ENCODE measurements around the gene ZNF431. TPM values are rescaled to one million over a fixed set of nuclear protein-coding genes. Genes with fewer than 3 reads are reported as not detected.

Gene ZNF431
- total RNA-seq, 4 donors from 2014 or later, result 6.5 to 12.5 (median 9.9) TPM

GRCh38 chr19:21117041-21117907 is 24.6 kb upstream of the ZNF431 start:
- Histone ChIP-seq H3K27me3 (no peaks in the 10 kb centered on the region), H3K4me1 (no peaks in the 10 kb centered on the region), H3K36me3 (peaks cover 3 to 48% of the 10 kb centered on the region in 2 donors), H3K4me3 (no peak overlapping the region), H3K27ac (no peak overlapping the region), H3K9me3 (peaks cover 0 to 13% (median 0%) of the 10 kb centered on the region in 3 donors)
- no peak for TF ChIP-seq EP300 (IDR thresholded peaks at IDR 0.05)
- no peak for TF ChIP-seq POLR2A (IDR thresholded peaks at IDR 0.05)
- no peak for TF ChIP-seq POLR2AphosphoS5 (IDR thresholded peaks at IDR 0.05)
- TF ChIP-seq CTCF (IDR thresholded peaks at IDR 0.05), result no peak
- WGBS, 2 donors (ENCODE audit: low coverage in 1 of 2), result 90 to 96% methylated on average over 2 of the region's 2 CpGs
- ATAC-seq, result no peak

- TF ChIP-seq EP300 (IDR thresholded peaks at IDR 0.05) (no peak), POLR2AphosphoS5 (IDR thresholded peaks at IDR 0.05) (no peak), POLR2A (IDR thresholded peaks at IDR 0.05) (no peak), CTCF (IDR thresholded peaks at IDR 0.05) (no peak)
- Histone ChIP-seq H3K36me3 (no peaks in the 10 kb centered on the region), H3K9me3 (no peaks in the 10 kb centered on the region), H3K4me3 (no peak overlapping the region), H3K27me3 (no peaks in the 10 kb centered on the region), H3K27ac (no peak overlapping the region), H3K4me1 (no peaks in the 10 kb centered on the region)
- ATAC-seq, result no peak
Measured at GRCh38 chr19:21126078-21126477, 15.8 kb upstream of the ZNF431 start.

GRCh38 chr19:21127001-21127400 is 14.8 kb upstream of the ZNF431 start:
- WGBS, 2 donors (ENCODE audit: low coverage in 1 of 2), result 40 to 50% methylated on average over 2 of the region's 2 CpGs
- TF ChIP-seq POLR2AphosphoS5 (IDR thresholded peaks at IDR 0.05), result no peak
- TF ChIP-seq POLR2A (IDR thresholded peaks at IDR 0.05), result no peak
- no peak for TF ChIP-seq CTCF (IDR thresholded peaks at IDR 0.05)
- TF ChIP-seq EP300 (IDR thresholded peaks at IDR 0.05), result no peak
- Histone ChIP-seq H3K4me1 (no peaks in the 10 kb centered on the region), H3K36me3 (no peaks in the 10 kb centered on the region), H3K4me3 (no peak overlapping the region), H3K27me3 (no peaks in the 10 kb centered on the region), H3K27ac (no peak overlapping the region), H3K9me3 (no peaks in the 10 kb centered on the region)
- no peak for ATAC-seq

GRCh38 chr19:21127898-21128297 is 13.9 kb upstream of the ZNF431 start:
- Histone ChIP-seq H3K27ac (no peak overlapping the region), H3K36me3 (no peaks in the 10 kb centered on the region), H3K27me3 (no peaks in the 10 kb centered on the region), H3K4me1 (no peaks in the 10 kb centered on the region), H3K4me3 (no peak overlapping the region), H3K9me3 (no peaks in the 10 kb centered on the region)
- TF ChIP-seq POLR2AphosphoS5 (IDR thresholded peaks at IDR 0.05), result no peak
- no peak for TF ChIP-seq CTCF (IDR thresholded peaks at IDR 0.05)
- no peak for TF ChIP-seq EP300 (IDR thresholded peaks at IDR 0.05)
- WGBS, 2 donors (ENCODE audit: low coverage in 1 of 2), result 50 to 55% methylated on average over 2 to 4 of the region's 4 CpGs
- no peak for ATAC-seq

Data from gastroesophageal sphincter (tissue), 4 donors.